GM19099 (cell line): Measurements from ENCODE around the gene THBS2.

Source experiments
- POLR2A ChIP-seq: IDR thresholded peaks from 3 replicates; pipeline ENCODE4 v1.6.1; 2011; ENCODE audit warnings: low read depth; ENCODE audit not compliant: insufficient read length; ENCODE audit errors: extremely low read depth

The THBS2 gene

DNA sequence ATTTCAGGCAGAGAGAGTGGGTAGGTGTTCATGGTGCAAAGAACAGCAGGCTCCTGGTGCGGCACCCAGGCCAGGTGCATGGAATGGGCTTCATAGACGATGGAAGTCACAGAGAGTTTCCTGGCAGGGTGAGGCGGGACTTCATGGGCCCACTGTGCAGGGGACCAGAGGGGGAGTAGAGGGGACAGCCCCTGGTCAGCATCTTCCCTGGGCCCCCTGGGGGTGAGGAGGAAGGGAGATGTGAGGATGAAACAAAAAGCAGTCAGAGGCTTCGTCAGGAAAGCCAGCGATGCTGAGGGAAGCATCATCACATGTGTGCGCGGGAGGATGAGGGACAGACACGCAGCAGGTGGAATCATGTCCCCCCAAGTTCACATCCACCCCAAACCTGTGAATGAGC is 2.4 kb upstream of the THBS2 start:
- TF ChIP-seq POLR2A, result no peak

DNA sequence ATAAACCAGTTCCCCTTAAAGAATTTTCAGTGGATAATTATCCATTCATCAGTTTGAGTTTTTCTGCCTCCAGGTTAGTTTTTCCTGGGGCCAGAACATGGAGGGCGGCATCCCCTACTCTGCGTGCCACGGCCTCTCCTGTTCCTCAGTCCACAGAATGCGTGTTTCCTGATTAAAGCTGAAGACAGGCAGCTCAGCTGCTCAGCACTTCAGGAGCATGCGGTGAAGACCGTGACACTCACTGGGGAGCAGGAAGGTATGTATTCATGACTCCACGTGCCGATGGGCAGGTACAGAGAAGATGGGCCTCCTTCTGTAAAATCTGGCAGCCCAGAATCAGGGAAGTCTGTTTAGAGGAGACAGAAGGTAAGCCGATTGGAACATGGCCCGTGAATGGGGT is 2.0 kb upstream of the THBS2 start:
- no peak for TF ChIP-seq POLR2A

DNA sequence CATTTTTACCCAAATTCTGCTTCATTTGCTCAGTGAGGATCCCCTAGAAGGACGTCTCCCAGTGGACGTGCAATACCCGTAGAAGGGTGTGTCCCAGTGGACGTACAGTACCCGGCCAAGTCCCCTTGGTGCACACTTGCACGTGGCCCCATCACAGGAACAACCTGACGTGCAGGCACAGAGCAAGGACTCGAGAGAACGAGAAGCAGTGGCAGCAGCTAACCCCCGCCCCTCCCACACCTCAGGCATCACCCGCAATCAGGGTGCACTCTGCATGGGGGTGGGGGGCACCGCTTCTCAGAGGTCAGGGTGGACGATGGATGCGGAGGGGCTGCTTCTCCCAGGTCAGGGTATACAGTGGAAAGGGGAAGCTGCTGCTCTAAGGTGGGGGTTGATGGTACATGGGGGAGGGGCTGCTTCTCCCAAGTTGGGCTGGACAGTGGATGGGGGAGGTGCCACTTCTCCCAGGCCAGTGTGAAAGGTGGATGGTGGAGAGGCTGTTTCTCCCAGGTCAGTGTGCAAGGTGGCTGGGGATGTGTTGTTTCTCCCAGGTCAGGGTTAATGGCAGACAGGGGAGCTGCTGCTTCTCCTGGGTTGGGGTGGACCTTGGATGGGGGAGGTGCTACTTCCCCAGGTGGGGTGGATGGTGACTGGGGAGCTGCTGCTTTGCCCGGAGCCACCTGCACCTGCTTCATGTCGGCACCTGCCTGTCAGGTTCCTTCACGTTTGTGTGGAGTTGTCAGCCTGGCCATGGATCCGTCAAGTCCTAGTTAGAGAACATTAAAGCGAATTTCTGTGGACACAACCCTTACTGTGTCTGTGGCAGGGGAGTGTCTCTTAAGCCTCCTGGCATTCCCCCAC is 1.0 kb upstream of the THBS2 start:
- TF ChIP-seq POLR2A, result no peak

DNA sequence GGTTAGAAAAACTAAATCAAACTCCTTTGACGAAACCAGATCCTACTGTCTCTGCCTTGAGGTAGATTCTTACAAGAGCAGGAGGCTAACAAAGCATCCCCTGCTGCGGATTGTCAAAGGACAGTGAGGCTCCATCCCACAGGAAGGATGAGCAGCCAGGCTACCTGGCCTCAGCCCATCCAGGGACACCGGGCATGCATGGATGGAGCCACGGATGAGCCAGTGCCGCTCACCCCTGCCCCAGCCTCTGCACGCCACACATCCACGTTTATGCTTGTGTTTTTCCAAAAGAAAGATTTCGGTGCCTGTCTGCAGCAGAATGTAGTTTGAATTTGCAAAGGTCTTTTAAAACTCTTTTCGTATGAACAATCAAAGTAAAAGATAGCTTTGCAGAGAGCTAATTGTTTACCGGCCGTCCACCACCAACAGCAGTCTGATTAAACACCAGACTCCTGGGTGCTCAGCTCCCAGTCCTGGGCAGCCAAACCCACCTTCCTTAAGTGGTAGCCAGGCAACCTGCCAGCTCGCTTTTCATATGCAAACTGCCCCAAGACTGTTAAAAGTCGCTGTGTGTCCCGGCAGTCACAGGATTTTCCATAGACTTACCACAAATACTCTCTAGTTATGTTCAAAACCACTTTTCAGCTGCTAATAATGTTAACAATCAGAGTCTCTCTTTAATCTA is 999 bp downstream of the THBS2 start:
- no peak for TF ChIP-seq POLR2A

DNA sequence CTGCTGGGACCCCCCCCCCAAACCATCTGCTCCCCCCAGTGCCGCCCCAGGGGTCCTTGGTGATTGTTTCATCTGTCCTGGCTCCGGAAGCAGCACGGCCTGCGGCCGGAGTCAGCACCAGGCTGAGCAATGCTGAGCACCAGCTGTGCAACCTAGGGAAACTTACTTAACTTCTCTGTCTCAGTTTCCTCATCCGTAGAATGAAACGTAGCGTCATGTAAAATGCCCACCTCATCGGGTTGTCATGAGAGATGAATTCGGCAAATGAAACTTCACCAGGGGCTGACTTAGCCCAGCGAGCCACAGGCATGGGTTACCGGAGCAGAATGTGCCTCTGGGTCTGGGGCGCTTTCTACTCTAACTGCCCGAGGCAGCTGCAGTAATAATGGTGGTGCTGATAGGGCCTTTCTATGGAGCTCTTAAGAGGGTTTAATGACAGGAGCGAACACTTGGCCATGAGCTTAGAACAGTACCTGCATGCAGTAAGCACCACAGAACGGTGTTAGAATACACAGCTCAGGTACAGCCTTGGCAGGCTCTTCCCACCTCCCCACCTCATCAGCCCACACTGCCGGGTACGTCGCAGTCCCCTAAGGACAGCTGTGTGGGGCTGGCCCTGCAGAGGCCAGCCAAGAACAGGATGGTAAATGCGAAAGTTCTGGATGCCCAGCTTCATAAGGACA is 1.7 kb downstream of the THBS2 start:
- TF ChIP-seq POLR2A, result no peak

DNA sequence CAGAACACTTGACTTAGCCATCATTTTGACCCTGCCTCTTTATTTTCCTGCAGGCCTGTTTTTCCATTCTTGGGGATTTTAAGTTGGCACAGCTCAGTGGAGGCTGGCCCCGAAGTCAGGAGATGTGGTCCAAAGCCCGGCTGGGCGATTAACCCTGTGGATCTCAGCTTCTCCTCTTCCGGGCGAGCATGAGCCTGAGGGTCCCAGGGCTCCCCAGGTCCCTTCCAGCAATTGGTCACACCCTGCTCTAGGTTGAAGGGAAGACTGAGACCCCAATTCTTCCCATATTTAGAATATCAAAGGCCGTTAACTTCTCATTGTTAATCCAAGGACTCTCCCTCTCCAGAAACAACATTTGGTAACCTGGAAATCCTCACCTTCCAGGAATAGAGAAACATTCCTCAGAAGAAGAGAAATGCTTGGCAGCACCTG is 2.3 kb downstream of the THBS2 start:
- TF ChIP-seq POLR2A, result no peak

DNA sequence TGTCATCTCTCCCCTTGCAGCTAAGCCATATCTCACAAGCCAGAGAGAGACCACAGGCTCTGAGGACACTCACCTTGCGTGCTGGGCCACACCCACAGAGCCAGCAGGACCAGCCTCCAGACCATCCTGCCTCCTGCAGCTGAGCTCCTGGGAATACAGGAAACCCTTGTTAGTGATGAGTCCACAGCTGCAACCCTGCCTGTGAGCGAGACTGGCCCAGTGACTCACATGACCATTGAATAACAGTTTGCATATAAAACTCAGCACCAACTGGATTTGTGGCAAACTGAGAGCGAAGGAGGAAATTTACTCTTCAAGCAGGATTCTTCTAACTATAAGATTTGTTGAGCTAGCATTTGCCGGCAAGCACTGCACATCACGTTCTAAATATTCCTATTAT is 3.0 kb downstream of the THBS2 start:
- TF ChIP-seq POLR2A, result no peak

DNA sequence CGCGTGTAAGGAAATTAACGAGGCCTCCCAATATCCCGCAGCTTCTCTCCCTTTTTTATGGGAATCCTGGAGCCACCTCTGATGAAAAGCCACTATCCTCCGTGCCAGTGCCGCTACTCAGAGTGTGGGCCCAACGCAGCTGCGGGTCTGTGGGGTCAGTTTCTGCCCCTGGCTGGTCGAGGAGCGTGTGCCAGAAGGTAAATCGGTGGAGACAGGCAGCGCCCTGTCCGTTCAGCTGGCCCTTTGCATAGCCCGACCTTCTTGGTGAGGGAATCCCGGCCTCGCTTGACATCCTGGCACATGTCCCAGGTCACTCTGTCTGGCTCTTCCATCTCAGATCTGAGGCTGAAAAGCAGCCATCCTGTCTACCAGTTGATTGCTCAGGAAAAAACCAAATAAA is 4.6 kb downstream of the THBS2 start:
- TF ChIP-seq POLR2A, result no peak

DNA sequence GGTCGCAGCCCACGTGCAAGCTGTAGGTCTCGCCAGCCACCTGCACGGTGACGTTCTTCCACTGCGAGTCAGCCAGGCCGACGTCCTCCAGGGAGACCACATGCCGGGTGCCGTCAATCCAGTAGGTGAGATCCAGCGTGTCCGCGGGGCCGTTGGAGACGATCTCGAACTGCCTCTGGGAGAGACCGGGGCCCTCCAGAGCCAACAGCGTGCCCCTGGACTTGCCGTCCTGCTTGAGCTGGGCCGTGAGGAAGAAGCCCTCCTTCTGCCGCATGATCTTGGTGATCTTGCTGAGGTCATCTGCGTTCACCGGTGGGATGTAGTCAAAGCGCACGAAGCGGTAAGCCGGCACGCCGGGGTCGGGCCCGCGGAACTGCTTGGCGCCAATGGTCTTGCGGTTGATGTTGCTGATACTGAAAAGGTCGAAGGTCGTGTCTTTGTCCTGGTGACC is 5.1 kb downstream of the THBS2 start:
- TF ChIP-seq POLR2A, result no peak

DNA sequence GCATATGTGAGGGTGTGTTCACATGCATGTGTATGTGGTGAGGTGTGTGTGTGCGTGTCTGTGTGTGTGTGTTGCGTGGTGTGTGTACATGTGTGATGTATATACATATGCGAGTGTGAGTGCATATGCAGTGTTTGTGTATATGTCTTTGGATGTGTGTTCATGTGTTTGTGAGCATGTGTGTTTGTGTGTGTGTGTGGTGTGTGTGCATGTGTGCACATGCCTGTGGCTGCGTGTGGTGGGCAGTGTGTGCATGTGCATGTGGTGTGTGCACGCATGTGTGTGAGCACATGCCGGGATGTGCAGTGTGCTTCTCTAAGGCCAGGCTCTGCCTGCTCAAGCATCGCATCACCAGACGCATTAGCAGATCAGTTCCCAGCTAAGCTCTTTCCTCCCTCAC is 5.7 kb downstream of the THBS2 start:
- TF ChIP-seq POLR2A, result no peak

DNA sequence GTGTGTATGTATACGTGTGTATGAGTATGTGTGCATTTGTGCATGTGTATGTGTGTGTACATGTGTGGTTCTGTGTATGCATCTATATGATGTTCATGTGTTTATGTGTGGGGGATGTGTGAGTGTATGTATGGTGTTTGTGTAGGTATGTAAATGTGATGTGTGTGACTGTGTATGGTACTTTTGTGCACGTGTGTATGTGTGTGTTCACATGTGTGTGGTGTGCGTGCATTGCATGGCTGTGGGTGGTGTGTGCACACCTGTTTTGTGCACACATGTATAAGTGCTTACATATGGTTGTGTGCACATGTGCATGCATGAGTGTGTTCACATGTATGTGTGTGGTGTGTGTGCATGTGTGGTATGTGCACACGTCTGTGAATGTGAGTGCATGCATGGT is 6.2 kb downstream of the THBS2 start:
- no peak for TF ChIP-seq POLR2A

DNA sequence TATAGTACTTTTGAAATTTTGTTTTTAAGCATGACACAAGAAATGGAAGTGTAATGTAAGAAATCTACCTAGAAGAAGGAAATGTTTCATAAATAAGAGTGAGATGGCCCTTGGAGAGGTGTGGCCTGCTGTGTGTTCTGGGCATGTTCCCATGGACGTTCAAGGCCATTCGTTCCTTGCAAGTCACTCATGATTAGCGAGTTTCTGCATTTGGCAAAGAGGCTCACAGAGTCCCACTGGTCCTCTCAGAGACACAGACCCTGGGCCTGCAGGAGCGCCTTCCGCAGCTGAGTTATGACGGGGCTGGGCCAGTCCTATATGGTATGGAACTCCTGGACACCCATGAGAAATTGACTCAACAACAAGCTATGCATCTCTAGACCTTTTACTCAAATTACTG is 7.2 kb downstream of the THBS2 start:
- no peak for TF ChIP-seq POLR2A

DNA sequence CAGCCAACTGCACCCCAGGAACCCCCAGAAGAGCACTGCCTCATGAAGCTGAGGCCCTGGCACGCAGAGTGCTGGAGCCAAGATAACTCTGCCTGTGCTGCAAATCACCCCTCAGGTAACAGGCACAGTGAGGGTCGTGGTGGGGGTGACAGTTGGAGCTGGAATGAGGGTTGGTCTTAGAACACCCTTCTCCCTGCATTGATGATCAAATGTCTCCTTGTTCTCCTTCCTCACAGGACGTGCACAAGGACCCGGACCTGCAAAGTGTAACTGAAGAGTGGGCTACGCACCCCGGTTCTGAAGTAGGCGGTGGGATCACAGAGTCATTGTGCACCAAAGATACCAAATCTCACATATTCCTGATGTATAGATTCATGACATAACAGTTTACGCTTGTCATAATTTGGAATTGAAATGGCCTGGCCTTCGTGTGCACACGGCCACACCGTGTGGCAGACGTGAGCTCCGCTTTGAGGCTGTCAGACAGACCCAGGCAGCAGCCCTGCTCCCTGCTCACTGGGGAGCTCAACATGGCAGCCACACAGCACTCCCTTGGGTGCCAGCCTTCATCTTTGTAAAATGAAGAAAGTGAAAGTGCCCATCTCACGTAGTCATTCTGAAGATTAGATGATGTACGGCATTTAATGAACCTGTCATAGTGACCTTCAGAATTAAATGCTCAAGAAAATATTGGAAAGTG is 8.8 kb downstream of the THBS2 start:
- no peak for TF ChIP-seq POLR2A

DNA sequence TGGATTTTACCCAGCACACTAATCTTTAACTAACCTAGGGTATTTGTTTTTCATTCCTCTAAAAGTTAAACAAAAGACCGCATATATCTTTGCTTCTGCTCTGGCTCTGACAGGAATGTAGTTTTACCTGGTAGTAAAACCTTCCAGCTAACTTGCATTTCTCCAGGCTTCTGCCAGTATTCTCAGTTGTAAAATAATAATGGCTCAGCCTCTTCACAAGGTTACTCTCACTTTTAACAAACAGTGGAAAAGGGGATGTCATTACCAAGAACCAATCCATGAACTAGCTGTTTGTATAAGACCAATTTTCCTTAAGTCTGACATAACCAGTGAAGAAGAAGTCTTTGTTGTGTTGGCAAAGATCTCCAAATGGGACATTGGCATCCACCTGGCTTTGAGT is 10.0 kb downstream of the THBS2 start:
- no peak for TF ChIP-seq POLR2A

DNA sequence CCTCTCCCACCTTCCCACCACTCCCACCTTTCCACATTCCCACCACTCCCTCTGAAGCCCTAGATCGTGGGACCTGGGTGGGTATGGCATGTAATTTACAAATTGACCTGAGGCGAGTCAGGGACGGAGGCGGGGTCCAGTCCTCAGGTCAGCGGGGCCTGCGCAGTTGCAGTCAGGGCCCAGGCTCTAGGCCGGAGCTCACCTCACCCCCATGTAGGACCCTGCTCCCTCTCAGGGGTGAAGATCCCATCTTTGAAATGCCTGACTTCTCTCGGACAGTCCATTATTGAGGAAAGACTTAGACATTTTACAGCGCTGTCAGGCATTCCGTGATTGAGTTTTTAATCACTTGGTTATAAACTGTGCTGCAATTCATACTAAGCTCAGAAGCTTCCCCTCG is 10.5 kb downstream of the THBS2 start:
- no peak for TF ChIP-seq POLR2A
